Gastrocnemius medialis (tissue), 4 donors: ENCODE results near the gene SPATA6L. TPM values are rescaled to one million over a fixed set of nuclear protein-coding genes. Genes with fewer than 3 reads are reported as not detected.
"Not testable (repeated sequence)": the region's sequence is repeated elsewhere in the genome, so short reads cannot be mapped to it uniquely, and the experiment has no call there.

Experiments used
- ATAC-seq, 2 donors: fragments of 150-250 bp; one replicate each; pipeline ENCODE4 v1.9.1; 2016
- DNase-seq, 2 donors: peaks; one replicate each; pipeline ENCODE4 v3.0.0-alpha.2; 2019
- H3K27ac ChIP-seq, 4 donors: fragments of 200-600 bp; sonication (generic); 1 replicate in 1 of 4; 2 replicates in 3 of 4; pipeline ENCODE4 v1.5.1; 2016 to 2018; ENCODE audit warnings: mild to moderate bottlenecking in 2 of 4, moderate library complexity in 1 of 4
- H3K27me3 ChIP-seq, 3 donors: fragments of 200-600 bp; sonication (generic) in 2 of 3; 1 replicate in 1 of 3; 2 replicates in 2 of 3; pipeline versions ENCODE4 v1.5.1 to v1.6.0; 2016 to 2019; ENCODE audit warnings: mild to moderate bottlenecking in 1 of 3, moderate library complexity in 1 of 3
- H3K36me3 ChIP-seq, 2 donors: fragments of 200-600 bp; sonication (generic) in 1 of 2; one replicate each; pipeline ENCODE4 v1.5.1; 2017 to 2018
- H3K4me1 ChIP-seq, 2 donors: fragments of 200-600 bp; sonication (generic) in 1 of 2; one replicate each; pipeline ENCODE4 v1.5.1; 2016 to 2017; ENCODE audit warnings: mild to moderate bottlenecking in 2 of 2
- H3K4me3 ChIP-seq, 4 donors: fragments of 200-600 bp; sonication (generic) in 3 of 4; 1 replicate in 1 of 4; 2 replicates in 3 of 4; pipeline ENCODE4 v1.5.1; 2016 to 2019; ENCODE audit warnings: mild to moderate bottlenecking in 2 of 4
- H3K9me3 ChIP-seq, 3 donors: fragments of 200-600 bp; sonication (generic) in 2 of 3; 1 replicate in 1 of 3; 2 replicates in 2 of 3; pipeline ENCODE4 v1.5.1; 2016 to 2019
- POLR2A ChIP-seq, 2 donors: fragments of 450-650 bp; IDR thresholded peaks; one replicate each; pipeline ENCODE4 v1.6.1; 2017; ENCODE audit warnings: antibody characterized with exemption in 2 of 2, mild to moderate bottlenecking in 2 of 2, moderate library complexity in 2 of 2
- in situ Hi-C, 4 donors: fragments of 200-750 bp; cut with MboI; loops; one replicate each; pipeline versions ENCODE4 v1.15.0 to v1.8.0; 2017; ENCODE audit warnings: low sequenced_read_pairs in 4 of 4
- intact Hi-C: fragments of 100-400 bp; cut with DNase I; formaldehyde crosslinking; loops from one replicate; pipeline ENCODE4 v1.15.1; 2023; ENCODE audit warnings: low total_unique reads
- total RNA-seq, 4 donors: library from RNA; depleted of rRNA; stranded (reverse); fragments of >200 nt; gene quantifications; one replicate each; pipeline versions ENCODE4 v1.1.0 to v1.2.3, GENCODE V29; 2016
- TF ChIP-seq, protein P1 (sequence below), 5 experiments: fragments of 450-650 bp in 3 of 5; fragments of 200-600 bp in 2 of 5; sonication (generic) in 2 of 5; IDR thresholded peaks in 4 of 5; conservative IDR thresholded peaks in 1 of 5; 1 replicate in 4 of 5; 2 replicates in 1 of 5; pipeline ENCODE4 v1.5.1; 2016 to 2019; ENCODE audit warnings: antibody characterized with exemption in 5 of 5, mild to moderate bottlenecking in 3 of 5, moderate library complexity in 3 of 5

Gene SPATA6L
- total RNA-seq, 4 donors from 2014 or later = 0.39 to 0.44 TPM; not detected in 2

DNA sequence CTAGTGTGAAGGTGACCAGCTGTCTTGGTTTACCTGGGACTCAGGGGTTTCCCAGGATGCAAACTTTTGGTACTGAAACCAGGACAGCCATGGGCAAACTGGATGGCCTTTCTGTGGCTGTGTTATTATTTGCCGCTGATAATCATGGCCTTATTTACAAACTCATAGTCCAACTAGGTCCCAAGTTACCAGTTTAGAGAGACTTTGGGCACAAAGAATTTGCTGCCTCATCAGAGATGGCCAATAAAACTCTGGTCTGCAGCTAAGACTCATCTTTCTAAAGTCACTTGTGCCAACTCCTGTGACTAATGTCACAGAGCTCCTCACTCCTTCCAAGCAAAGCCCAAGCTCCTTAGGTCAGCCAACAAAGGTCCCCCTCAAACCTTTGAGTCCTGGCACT, 51.7 kb downstream of the SPATA6L start:
- no peak overlapping the region for H3K27ac ChIP-seq
- H3K4me1 ChIP-seq = no peaks in the 10 kb centered on the region
- intact Hi-C loops = no loop called here
- TF ChIP-seq, protein P1, sequence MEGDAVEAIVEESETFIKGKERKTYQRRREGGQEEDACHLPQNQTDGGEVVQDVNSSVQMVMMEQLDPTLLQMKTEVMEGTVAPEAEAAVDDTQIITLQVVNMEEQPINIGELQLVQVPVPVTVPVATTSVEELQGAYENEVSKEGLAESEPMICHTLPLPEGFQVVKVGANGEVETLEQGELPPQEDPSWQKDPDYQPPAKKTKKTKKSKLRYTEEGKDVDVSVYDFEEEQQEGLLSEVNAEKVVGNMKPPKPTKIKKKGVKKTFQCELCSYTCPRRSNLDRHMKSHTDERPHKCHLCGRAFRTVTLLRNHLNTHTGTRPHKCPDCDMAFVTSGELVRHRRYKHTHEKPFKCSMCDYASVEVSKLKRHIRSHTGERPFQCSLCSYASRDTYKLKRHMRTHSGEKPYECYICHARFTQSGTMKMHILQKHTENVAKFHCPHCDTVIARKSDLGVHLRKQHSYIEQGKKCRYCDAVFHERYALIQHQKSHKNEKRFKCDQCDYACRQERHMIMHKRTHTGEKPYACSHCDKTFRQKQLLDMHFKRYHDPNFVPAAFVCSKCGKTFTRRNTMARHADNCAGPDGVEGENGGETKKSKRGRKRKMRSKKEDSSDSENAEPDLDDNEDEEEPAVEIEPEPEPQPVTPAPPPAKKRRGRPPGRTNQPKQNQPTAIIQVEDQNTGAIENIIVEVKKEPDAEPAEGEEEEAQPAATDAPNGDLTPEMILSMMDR (IDR thresholded peaks at IDR 0.05 in 4 of 5, conservative IDR thresholded peaks at IDR 0.05 in 1 of 5) = no peak
- no peak for TF ChIP-seq POLR2A (IDR thresholded peaks at IDR 0.05)
- no peak overlapping the region for H3K4me3 ChIP-seq
- ATAC-seq (no peak), DNase-seq (no peak)
- H3K9me3 ChIP-seq = no peaks in the 10 kb centered on the region
- H3K36me3 ChIP-seq = no peaks in the 10 kb centered on the region
- no peaks in the 10 kb centered on the region for H3K27me3 ChIP-seq
- in situ Hi-C loops = no loop called here

DNA sequence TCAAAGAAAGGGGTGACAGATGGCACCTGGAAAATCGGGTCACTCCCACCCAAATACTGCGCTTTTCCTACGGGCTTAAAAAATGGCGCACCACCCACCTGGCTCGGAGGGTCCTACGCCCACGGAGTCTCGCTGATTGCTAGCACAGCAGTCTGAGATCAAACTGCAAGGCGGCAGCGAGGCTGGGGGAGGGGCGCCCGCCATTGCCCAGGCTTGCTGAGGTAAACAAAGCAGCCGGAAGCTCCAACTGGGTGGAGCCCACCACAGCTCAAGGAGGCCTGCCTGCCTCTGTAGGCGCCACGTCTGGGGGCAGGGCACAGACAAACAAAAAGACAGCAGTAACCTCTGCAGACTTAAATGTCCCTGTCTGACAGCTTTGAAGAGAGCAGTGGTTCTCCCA, 60.2 kb downstream of the SPATA6L start:
- intact Hi-C loops, H3K4me3 ChIP-seq, in situ Hi-C loops, DNase-seq, H3K27me3 ChIP-seq, H3K4me1 ChIP-seq, H3K27ac ChIP-seq, H3K36me3 ChIP-seq, ATAC-seq, H3K9me3 ChIP-seq: not testable (repeated sequence)

DNA sequence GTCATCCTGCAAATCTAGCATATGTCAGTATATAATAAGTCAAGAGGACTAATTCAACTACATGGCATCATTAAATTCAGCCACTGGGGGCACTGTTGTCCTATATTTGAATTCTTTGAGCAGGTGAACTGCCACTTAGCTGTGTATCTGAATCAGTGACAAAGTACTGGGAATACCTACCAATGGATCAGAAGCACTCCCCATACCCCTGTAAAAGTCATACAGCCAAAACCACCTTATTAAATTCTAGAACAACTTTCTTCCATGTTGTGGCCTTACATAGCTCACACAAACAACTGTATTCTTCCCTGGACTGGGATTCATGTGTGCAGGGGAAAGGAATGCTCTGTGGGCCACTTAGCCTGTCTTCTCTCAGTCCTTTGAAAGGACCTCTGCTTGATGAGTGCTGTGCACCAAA, 61.6 kb downstream of the SPATA6L start:
- Histone ChIP-seq H3K4me1 (no peaks in the 10 kb centered on the region), H3K9me3 (no peaks in the 10 kb centered on the region), H3K27me3 (no peaks in the 10 kb centered on the region), H3K36me3 (no peaks in the 10 kb centered on the region), H3K27ac (no peak overlapping the region), H3K4me3 (no peak overlapping the region)
- in situ Hi-C loops = no loop called here
- ATAC-seq (peak; percentile 80 to 89), DNase-seq (peak; percentile 17 to 21)
- TF ChIP-seq, protein P1 (IDR thresholded peaks at IDR 0.05 in 4 of 5, conservative IDR thresholded peaks at IDR 0.05 in 1 of 5) = peak in 4 of 5 experiments; percentile 29 to 74 (median 60)
- no peak for TF ChIP-seq POLR2A (IDR thresholded peaks at IDR 0.05)
- intact Hi-C loops = no loop called here

DNA sequence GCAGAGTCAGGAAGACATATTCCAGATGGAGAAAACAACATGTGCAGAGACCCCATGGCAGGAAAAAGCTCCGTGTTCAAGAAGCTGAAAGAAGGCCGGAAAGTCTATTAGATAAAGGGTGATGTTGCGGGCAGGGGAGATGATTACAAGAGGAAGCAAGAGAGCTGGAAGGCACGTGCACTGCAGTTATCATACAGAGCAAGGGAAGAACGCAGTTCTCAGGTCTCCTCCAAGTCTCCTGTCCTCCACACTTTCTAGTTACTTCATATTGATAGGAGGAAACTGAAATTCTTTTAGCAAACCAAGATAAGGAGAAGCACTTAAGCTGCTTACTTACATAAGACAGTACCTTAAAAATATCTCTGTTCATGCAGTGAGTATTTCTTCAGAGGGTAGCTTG, 62.5 kb downstream of the SPATA6L start:
- no peaks in the 10 kb centered on the region for H3K36me3 ChIP-seq
- H3K27ac ChIP-seq = no peak overlapping the region
- TF ChIP-seq, protein P1 (IDR thresholded peaks at IDR 0.05 in 4 of 5, conservative IDR thresholded peaks at IDR 0.05 in 1 of 5) = no peak
- no peak for TF ChIP-seq POLR2A (IDR thresholded peaks at IDR 0.05)
- H3K27me3 ChIP-seq = no peaks in the 10 kb centered on the region
- in situ Hi-C loops (no loop called here), intact Hi-C loops (no loop called here)
- ATAC-seq (no peak), DNase-seq (no peak)
- H3K4me3 ChIP-seq = no peak overlapping the region
- H3K9me3 ChIP-seq = no peaks in the 10 kb centered on the region
- no peaks in the 10 kb centered on the region for H3K4me1 ChIP-seq

DNA sequence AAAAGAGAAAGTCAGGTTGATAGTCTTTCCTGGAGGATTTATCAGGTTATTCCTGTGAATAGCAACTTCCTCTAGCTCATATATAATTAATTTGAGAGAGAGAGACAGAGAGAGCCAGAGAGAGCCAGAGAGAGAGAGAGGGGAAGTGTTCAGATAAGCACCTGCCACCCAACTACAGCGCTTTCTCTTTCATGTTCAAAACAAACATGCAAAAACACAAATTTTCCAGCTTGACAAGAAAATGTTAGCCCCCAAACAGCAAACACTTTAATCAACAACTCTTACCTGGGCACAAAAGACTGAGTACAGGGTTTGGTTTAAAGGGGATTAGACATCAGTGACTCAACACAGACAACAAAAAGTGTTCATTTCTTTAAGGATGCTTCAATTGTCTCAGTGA, 65.9 kb downstream of the SPATA6L start:
- H3K9me3 ChIP-seq = no peaks in the 10 kb centered on the region
- in situ Hi-C loops = no loop called here
- ATAC-seq (no peak), DNase-seq (no peak)
- H3K36me3 ChIP-seq = no peaks in the 10 kb centered on the region
- H3K4me3 ChIP-seq = no peak overlapping the region
- no peaks in the 10 kb centered on the region for H3K27me3 ChIP-seq
- TF ChIP-seq, protein P1 (IDR thresholded peaks at IDR 0.05 in 4 of 5, conservative IDR thresholded peaks at IDR 0.05 in 1 of 5) = no peak
- no peak for TF ChIP-seq POLR2A (IDR thresholded peaks at IDR 0.05)
- intact Hi-C loops = no loop called here
- H3K4me1 ChIP-seq = no peaks in the 10 kb centered on the region
- no peak overlapping the region for H3K27ac ChIP-seq
